Activated CD4-positive, alpha-beta T cell treated with anti-CD3 and anti-CD28 coated beads, Interleukin-2, amount 50 U/mL, for 16 hours (primary cell): ENCODE data around the gene NECTIN1.

Experiments
- DNase-seq: peaks from one replicate; pipeline ENCODE4 v3.0.0-alpha.2; 2020

NECTIN1 gene

DNA sequence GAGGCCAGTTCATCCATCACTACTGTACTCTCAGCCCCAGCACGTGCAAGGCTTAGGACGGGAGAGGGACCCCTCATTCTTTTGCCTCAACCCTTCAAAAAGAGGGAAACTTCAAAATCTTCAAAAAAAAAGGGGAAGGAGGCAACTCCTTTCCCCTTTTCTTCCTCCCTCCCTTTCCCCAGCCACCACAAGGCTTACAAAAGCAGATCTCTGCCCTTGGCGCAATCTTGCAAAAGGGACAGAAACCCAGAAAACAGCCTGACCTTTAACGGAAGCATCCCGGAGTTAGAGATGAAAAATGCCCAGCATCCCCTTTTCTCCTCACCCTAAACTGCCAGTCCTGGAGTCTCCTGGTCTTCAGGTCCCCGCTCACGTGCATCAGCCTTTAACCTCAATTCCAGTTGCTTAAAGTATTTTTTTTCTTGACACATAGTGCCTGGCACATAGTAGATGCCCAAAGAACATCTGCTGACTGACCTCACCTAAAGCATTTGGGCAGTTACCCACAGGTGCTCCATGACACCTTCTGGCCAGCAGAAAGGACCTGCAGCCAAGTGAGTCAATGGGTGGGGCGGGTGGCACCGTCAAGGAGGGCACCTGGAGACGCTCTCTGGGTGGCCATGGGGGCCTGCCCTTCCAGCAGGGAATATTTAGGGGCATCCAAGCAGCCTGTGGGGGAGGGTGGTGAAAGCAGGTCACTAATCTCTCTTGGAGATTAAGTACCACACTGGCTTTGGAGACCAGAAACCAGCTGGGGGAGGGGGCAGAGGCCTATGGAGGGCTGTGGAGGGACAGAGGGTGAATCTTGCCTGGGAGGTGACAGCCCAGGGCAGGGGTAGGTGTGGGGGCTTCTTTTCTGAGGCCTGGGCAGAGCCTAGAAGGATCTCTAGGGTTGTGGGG lies 16.3 kb downstream of the NECTIN1 start:
- no peak for DNase-seq

DNA sequence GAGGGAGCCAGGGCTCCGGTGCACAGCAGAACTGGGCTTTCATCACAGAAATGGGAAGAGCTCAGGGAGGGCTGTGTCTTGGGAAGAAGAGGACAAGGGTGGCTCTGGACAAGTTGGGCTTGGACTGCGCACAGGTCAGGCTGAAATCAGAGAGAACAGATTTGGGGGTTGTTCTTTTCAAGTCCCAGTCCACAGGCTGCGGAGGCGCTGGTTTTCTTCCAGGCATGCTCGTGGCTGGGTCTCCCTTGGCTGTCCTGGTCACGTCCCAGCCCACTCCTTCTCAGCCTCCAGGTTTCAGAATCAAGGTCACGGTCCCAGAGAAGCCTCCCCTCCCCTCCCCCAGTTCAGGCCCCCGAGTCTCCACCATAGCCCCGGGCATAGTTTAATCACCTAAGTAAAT lies 17.0 kb downstream of the NECTIN1 start:
- no peak for DNase-seq

DNA sequence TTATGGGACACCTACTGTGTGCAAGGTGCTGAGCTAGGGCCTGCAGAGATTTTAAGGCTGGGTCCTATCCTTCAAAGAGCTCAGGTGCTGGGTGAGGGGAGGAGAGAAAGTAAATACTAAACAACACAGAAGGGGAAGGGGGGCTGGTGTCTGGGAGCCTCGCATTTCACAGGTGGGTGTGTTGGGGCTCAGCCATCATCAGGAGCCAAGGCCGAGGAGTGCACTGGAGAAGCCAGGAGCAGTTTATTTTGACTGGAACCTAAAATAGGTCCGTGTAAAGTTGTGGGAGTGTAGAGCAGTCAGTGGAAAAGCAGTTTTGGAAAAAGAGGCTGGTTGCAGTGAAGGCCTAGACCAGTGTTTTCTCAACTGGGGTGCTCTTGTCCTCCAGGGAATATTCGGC lies 17.5 kb downstream of the NECTIN1 start:
- no peak for DNase-seq

DNA sequence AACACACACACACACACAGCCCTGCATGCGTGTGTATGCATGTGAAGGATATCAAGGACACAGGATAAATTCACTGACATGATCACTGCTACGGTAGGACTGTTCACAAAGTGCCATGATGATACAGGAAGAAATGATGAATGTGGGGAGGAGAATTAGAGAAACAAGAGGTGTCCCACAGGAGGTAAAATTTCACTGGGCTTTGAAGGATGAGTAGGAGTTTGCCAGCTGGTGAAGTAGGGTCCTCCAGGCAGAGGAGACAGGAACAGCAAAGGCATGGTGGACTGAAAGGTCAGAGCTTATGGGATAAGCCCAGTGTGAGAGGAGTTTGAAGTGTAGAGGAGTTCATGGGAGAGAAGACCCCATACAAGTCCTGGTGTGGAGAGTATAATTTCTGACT lies 18.6 kb downstream of the NECTIN1 start:
- DNase-seq = no peak

DNA sequence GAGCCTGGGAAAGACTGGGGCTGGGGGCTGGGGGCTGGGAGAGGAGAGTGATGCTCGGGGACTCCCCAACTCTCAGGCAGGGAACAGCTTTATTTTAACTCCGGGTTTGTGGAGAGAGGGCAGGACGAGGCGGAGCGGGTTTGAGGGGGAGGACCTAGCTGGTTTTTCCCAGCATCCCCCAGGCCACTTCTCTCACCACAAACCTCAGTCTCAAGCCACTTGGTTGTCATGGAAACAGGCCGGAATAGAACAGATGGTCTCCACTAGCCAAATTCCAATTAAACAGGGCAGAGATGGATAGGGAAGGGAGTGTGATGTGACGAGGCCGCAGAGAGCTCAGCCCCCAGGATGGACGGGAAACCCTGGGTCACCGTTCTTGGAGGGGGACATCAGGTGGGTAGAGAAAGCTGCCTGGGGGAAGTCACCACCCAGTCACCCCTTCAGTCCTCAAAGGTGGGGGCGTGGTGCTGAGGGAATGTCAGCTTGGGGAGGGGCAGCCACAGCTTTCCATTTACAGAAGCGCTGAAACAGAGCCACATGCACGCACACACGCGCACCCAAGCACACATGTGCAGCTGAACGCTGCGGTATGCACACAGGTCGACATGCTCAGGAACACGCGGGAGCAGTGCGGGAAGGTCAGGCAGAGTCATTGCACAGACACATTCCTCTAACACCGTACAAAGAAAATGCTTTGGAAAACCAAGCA lies 19.2 kb downstream of the NECTIN1 start:
- no peak for DNase-seq

DNA sequence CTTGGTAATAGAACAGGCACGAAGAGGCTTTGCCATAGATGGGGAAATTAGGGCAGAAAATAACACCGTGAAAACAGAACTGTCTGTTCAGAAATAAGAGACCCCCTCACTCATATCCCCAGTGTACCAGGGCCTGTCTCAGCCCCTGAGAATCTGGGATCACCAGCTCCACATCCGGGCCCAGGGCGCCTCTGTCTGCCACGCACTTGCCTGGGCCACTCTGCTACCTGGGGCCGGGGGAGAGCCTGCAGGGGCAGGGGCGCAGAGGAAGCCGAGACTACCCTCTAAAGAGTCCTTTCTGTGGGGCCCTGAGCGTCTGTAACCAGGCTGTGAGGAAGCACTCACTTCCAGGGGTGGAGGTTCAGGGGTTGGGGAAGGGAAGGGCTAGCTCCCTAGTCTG lies 19.8 kb downstream of the NECTIN1 start:
- no peak for DNase-seq

DNA sequence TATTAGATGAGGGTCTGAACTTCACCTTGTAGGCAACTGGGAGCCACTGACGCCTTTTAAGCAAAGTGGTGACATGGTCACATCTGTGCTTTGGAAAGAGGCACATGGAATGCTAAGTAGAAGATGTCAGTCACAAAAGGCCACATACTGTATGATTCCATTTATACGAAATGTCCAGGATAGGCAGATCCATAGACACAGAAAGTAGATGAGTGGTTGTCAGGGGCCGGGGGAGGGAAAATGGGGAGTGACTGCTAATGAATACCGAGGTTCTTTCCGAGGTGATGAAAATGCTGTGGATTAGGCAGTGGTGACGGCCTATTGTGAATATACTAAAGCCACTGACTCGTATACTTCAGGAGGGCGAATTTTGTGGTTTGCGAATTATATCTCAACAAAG lies 20.6 kb downstream of the NECTIN1 start:
- no peak for DNase-seq

DNA sequence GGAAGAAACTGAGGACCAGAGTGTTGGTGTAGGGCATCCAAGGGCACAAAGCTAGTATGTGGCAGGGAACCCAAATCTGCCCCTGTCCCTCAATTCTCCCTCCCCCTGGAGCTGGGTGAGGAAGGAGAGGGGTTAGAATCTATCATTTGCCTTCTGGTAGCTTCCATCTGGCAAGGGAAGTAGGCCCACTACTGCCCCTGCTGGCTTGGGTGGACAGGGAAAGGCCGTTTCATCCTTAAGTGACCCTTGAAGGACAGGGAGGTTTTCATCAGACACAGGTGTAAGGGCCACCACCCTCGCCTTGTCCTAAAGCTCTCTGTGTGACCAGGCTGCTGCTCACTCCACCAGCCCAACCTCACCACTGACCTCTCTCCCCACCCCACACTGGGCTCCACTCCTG lies 22.1 kb downstream of the NECTIN1 start:
- DNase-seq = no peak

DNA sequence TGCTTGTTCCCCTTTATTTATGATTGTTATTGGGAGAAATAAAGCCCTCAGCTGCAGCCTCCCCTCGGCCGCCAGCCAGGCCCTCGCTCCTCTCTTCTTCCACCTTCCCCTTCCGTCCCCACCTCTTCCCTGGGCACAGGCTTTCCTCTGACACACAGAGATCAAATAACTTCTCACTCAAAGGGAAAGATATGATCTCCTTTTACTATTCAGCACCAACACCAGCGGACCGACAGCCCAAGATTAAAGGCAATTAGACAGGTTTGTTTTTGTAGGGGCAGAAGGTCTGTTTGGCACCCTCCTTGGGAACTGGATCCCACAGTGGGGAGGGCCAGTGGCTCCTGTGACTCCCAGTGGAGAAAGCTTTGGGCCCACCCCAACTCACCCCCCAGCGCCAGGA lies 23.0 kb downstream of the NECTIN1 start:
- no peak for DNase-seq

DNA sequence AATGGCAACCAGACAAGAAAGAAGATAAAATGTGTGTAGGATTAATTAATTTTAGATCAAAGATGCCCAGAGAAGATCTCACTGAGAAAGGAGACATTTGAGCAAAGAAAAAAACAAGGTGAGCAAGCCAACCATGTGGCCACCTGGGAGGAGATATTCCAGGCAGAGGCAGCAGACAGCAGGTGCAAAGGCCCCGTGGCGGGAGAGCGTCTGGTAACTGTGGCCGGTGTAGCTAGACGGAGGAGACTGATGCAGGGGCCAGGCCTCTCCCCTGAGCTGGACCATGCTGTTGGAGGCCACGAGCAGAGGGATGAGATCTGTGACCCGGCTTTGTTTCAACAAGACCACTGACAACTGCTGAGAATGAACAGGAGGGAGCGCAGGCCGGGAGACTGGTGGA lies 23.6 kb downstream of the NECTIN1 start:
- no peak for DNase-seq

DNA sequence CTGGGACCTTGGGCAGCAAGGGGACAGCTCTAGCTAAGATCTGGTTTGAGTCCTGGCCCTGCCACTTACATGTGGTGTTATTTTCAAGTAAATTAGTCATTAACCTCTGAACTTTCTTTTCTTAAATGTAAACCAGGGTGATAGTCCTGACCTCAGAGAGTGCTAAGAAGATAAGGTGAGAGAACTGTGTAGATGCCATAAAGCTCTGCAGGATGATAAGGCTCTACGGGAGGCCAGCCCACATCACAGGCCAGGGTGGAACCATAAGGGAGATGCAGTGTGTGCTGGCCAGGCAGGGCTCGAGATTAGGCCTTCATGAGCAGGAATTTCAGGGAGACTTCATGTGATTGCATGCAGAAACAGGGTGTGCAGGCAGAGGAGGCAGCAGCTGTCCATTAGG lies 24.2 kb downstream of the NECTIN1 start:
- DNase-seq = no peak

DNA sequence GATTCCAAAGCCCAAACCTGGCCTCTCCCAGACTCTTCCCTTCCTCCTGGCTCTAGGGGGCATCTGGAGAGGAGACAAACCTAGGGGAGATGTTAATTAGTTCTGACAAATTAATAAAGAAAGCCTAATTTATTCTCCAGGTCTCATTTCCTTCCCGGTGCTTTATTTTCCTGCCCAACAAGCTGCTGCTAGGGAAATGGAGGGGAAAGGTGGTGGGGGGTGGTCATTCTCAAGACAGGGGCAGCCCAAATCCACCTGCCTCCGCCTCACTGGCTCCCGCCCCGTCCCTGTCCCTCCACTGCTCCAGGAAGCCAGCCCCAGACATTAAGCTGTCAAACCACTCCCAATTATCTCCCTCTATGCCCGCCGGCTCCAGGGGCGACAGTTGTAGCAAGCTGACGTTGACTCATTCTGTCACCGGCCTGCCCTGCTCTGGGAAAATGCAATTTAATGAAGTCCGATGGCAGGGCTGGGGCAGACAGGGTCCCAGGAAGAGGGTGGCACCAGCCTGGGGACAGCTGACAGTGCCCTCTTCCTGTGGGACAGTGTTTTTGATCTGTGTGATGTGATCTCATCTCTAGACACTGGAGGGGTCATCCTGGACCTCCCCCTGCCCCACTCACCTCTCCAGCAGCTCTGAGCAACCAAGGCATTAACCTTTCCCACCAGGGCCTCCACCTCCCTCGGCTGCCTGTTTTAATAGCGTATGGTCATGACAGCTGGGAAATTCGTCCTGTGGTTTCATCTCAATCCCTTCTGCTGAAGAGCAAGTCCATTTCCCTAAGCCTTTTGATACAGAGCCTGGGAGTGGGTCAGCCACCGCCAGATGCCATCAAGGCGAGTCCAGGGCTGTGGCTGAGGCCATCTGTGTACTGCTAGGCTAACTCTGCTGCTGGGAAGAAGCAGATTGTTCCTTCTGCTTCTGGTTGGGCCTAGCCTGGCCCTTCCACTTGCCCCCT lies 27.1 kb downstream of the NECTIN1 start:
- DNase-seq = no peak

DNA sequence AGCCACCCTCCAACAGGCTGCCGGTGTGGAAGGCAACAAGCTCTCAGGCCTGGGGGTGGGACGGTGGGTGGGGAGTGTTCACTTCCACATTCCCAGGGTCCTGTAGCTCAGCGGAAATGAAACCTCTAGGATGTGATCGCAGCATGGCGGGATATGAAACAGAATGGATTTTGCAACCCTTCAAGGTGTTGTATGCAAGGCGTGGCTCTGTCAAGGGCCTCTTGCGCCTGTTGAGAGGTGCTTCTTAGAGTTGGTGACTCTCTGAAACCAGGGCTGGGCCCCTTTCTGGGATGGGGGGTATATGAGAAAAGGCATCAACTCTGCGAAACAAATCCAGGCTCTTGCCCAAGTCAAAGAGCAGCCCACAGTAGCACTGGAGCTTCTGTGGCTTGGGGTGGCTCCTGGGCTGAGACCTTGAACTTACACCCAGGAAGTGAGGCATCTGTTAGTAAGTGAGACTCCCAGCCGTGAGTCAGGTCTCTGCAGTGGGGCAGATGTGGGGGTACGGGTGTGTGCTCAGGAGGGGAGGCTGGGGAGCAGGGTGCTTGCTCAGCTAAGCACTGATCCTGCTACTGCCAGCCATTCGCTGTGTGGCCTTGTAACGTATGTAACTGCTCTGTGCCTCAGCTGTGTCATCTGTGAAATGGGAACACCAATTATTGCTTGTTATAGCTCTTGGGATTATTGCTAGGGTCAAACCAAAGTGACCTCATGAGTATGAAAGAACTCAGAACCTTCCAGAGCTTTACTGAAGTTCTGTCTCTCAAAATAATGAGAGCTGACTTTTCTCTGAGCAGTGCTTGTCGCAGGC lies 28.3 kb downstream of the NECTIN1 start:
- no peak for DNase-seq

DNA sequence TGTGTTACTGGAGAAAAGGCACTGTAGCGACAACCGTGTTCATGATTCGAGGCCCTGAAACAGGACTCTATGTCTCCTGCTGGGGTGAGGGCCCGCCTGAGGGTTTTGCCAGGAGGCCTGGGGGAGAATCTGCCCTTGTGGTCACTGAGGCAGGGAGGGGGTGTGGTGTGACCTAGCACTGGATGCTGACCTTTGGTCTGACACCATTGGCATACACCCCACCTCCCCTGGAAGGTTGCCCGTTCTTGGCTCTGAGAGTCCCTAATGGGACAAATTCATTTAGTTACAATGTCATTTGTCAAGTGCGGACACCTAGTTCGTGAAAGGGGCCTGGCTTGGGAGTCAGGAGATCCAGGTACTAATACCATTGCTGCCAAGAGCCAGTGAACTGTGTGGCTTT lies 29.0 kb downstream of the NECTIN1 start:
- no peak for DNase-seq

DNA sequence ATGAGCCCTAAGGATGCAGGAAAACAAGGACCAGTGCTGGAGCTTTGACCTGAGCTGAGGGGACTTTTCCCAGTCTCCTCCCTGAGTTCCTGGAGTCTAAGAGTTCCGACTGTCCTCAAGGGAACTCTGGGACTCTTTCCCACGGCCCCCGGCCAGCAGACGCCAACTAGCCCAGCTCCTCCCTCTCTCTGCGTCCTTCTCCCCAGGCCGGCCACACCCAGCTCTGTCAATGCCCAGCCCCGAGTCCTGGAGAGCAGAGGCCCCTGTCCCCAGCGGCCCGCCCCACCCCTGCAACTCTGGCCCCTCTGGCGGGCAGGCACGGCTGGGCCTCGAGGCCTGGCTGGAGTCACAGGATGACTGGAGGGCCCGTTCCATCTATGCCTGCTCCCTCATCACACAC lies 29.8 kb downstream of the NECTIN1 start:
- DNase-seq = no peak

DNA sequence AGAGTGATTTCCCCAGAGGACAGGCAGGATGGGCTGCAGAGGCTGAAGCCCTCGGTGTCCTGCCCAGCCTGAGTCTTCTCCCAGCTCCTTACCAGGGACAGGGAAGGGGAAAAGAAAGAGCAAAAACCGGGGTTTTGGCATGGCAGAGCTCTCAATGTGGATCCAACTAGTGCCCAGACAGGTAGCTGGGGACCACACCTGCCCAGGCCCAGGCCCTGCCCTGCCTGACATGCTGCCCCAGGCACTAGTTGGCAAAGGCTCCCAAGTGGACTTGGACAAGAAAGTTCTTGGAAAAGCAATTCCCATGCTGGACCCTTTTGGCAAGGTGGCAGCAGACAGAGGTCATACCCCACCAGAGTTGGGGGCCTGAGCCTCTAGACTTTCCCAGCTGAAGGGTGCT lies 31.1 kb downstream of the NECTIN1 start:
- no peak for DNase-seq

DNA sequence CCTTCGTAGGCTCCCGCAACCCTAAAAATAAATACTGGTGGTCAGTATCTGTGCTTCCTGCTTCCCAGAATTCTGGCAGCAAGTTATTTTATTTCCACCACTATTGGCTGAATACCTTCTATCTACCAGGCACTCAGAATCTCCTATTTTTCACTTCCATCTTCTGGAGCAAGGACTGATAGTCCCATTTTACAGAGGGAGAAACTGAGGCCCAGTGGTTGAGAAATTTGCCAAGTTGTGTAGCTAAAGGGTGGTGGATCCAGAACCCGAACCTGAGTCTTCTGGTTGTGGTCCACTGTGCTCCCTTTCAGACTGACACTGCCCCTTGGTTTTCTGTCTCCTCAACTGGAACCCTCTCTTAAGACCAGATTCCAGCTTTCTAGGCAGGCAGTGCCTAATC lies 31.6 kb downstream of the NECTIN1 start:
- DNase-seq = no peak

DNA sequence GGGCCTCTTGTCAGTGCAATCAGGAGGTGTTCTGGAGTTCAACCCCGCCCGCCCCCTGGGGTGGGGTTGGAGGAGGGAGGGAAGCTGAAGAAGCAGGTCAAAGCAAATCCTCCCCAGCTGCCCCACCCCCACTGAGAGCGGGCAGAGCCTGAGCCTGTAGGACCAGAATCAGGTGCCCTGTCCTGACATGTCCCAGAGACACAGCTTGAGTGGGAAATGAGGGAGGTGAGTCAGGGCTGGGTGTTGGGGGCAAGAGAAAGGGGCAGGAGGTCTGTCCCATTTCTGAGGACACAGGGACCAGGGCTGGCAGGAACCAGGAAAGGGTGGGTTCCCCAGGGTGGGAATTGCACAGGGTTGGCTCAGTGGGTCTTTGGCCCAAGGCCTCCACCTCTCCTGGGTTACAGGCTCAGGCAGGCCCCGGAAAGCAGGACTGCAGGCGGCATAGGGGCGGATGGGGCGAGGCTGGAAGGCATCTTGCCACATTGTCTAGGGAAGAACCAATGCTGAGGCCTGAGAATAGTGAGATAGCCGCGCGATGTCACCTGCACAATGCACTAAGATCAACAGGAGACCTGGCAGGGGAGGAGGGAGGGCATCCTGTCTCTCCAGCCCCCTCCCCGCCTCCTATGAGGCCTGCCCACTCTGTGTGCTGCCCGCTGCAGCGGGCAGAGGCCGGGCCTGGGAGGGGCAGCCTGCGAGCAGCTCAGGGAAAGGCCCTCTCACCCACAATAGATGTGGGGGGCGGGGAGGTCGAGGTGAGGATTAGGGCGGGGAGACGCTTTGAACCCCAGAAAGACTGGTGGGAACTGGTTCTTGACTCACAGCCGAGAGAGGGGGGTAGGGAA lies 32.4 kb downstream of the NECTIN1 start:
- no peak for DNase-seq

DNA sequence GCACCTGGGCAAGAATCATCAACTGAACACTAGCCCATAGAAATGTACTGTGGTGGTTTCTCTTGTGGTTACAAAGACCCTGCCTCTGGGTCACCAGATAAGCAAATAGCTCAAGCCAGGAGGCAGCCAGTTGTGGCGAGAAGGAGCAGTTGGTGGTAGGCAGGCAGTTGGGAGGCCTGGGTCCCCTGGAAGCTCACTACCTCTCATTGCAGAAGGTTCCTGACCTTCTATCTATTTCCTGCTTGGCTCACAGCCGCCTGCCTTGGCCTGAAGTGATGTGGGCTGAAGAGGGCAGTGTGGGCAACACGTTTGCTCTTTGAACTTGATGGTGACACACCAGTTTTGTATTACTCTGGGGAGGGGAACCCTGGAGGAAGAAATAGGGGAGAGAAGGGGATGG lies 34.7 kb downstream of the NECTIN1 start:
- no peak for DNase-seq

DNA sequence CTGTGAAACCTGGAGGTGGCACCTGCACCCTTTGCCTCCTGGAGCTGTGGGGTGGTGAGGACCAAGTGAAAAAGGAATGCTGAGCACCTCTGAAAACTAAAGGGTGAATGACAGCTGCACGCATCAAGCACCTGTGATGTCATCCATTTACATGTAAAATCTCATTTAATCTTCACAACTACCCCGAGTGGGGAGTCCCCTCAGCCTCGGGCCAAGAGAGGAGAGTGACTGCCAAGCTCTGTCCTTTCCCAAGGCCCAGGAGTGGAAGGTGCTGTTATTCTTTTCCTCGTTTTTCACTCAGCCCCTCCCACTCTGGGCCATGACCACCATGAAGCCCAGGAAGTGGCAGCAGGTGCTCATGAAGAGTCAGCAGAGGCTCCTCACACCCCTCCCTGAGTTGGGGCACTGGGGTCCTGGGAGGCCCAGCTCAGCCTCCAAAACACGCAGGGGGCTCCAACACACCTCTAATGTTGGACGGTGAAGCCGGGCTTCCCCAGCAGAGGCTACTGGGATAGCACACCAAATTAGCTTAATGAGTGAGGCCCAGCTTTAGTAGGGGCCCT lies 35.7 kb downstream of the NECTIN1 start:
- no peak for DNase-seq

DNA sequence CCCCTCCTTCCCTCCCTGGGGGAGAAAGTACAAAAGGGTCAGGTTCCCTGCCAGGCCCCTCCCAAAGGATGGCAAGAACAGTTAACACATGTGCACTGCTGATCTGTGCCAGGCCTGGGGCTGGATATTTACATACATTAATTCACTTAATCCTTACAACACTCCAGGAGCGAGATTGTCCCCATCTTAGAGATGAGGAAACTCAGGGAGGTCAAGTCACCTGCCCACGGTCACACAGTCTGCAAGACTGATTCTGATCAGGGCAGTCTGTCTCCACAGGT lies 36.5 kb downstream of the NECTIN1 start:
- DNase-seq = no peak
